ENCODE data around the gene TCERG1L.

Gene TCERG1L

DNA sequence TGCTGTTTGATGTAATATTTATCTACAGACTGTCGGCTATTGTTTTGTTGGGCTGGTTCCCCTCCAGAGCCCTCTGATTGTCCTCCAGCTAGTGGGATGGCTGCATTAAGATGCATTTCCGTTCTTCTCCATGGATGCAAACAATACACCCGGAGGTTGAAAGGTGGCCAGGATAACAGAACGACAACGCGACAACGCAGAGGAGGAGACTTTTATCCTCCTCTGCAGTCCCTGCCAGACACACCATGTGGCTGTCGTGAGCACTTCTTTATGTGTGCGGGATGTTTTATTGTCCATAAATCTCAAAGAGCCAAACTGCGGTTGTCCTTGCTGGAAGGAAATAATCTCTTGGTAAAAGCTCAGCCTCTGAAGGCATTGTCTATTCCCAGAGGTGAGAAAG lies 39.1 kb upstream of the TCERG1L start:
- no peak overlapping the region for H3K9ac ChIP-seq
- no peak overlapping the region for H2AFZ ChIP-seq (ENCODE audit: low read depth)
- H3K4me2 ChIP-seq, result no peak overlapping the region
- H3K27me3 ChIP-seq (ENCODE audit: insufficient read depth, low read depth), result 0 out of 2 replicates have a peak, but pooled peaks cover 4% of the 10 kb centered on the region
- no peaks in the 10 kb centered on the region for H4K20me1 ChIP-seq (ENCODE audit: insufficient read depth)
- no peaks in the 10 kb centered on the region for H3K36me3 ChIP-seq (ENCODE audit: insufficient read depth)
- no peak overlapping the region for H3K27ac ChIP-seq
- TF ChIP-seq, protein P1, sequence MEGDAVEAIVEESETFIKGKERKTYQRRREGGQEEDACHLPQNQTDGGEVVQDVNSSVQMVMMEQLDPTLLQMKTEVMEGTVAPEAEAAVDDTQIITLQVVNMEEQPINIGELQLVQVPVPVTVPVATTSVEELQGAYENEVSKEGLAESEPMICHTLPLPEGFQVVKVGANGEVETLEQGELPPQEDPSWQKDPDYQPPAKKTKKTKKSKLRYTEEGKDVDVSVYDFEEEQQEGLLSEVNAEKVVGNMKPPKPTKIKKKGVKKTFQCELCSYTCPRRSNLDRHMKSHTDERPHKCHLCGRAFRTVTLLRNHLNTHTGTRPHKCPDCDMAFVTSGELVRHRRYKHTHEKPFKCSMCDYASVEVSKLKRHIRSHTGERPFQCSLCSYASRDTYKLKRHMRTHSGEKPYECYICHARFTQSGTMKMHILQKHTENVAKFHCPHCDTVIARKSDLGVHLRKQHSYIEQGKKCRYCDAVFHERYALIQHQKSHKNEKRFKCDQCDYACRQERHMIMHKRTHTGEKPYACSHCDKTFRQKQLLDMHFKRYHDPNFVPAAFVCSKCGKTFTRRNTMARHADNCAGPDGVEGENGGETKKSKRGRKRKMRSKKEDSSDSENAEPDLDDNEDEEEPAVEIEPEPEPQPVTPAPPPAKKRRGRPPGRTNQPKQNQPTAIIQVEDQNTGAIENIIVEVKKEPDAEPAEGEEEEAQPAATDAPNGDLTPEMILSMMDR (conservative IDR thresholded peaks at IDR 0.05; ENCODE audit: low read depth, low read length), result no peak
- no peak overlapping the region for H3K4me3 ChIP-seq (IDR thresholded peaks at IDR 0.05; ENCODE audit: insufficient read depth, low read depth, low read length)
- H3K79me2 ChIP-seq (ENCODE audit: insufficient read depth, low read depth), result no peaks in the 10 kb centered on the region
- H3K4me1 ChIP-seq (ENCODE audit: low read depth, poor library complexity, severe bottlenecking), result no peaks in the 10 kb centered on the region

DNA sequence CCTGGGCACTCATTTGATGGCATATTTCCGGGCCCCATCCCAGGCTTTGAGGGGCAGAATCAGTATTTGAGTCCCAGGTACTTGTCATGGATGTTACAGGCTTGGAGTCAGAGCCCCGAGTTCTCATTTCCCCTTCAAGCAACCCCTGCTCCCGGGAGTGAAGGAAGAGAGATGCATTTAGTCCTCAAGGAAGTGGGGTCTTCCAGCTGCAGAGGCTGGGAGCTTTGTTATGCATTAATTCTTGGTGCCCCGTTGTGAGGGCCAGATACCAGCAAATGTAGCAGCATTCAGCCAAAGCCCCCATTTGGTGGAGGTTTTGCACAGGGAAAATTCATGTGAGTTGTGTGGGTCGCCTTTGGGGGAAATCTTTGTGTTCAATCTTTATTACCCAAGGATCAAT lies 38.7 kb upstream of the TCERG1L start:
- TF ChIP-seq, protein P1 (conservative IDR thresholded peaks at IDR 0.05; ENCODE audit: low read depth, low read length), result no peak
- no peaks in the 10 kb centered on the region for H3K4me1 ChIP-seq (ENCODE audit: low read depth, poor library complexity, severe bottlenecking)
- H3K27me3 ChIP-seq (ENCODE audit: insufficient read depth, low read depth), result peaks cover under 1% of the 10 kb centered on the region; the same call in 1 of the 2 replicates
- no peak overlapping the region for H3K4me2 ChIP-seq
- H3K36me3 ChIP-seq (ENCODE audit: insufficient read depth), result no peaks in the 10 kb centered on the region
- H4K20me1 ChIP-seq (ENCODE audit: insufficient read depth), result no peaks in the 10 kb centered on the region
- H3K27ac ChIP-seq, result no peak overlapping the region
- no peaks in the 10 kb centered on the region for H3K79me2 ChIP-seq (ENCODE audit: insufficient read depth, low read depth)
- H3K9ac ChIP-seq, result no peak overlapping the region
- H3K4me3 ChIP-seq (IDR thresholded peaks at IDR 0.05; ENCODE audit: insufficient read depth, low read depth, low read length), result no peak overlapping the region
- no peak overlapping the region for H2AFZ ChIP-seq (ENCODE audit: low read depth)

DNA sequence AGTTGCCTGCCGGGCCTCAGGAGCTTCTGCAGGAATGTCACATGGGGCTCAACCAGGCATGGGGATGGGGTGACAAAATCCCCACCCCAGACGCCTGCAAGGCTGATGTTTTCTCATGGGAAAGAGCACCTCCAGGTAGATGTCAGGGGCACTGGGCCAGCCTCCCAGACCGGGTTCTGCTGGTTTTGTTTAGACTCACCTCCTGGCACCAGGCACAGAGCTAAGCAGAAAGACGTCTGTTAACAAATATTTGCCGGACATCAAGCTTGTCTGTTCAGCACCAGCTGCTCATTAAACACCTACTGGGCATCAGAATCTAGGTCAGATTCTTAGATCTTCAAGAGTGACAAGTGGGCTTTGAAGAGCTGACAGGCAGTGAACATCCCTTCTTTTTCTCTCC lies 34.9 kb upstream of the TCERG1L start:
- TF ChIP-seq, protein P1 (conservative IDR thresholded peaks at IDR 0.05; ENCODE audit: low read depth, low read length), result no peak
- Histone ChIP-seq H3K4me1 (ENCODE audit: low read depth, poor library complexity, severe bottlenecking) (no peaks in the 10 kb centered on the region), H3K9ac (no peak overlapping the region), H4K20me1 (ENCODE audit: insufficient read depth) (no peaks in the 10 kb centered on the region), H3K4me3 (IDR thresholded peaks at IDR 0.05; ENCODE audit: insufficient read depth, low read depth, low read length) (no peak overlapping the region), H2AFZ (ENCODE audit: low read depth) (no peak overlapping the region), H3K36me3 (ENCODE audit: insufficient read depth) (no peaks in the 10 kb centered on the region), H3K4me2 (no peak overlapping the region), H3K27me3 (ENCODE audit: insufficient read depth, low read depth) (no peaks in the 10 kb centered on the region; the same call in 1 of the 2 replicates), H3K79me2 (ENCODE audit: insufficient read depth, low read depth) (no peaks in the 10 kb centered on the region), H3K27ac (no peak overlapping the region)

DNA sequence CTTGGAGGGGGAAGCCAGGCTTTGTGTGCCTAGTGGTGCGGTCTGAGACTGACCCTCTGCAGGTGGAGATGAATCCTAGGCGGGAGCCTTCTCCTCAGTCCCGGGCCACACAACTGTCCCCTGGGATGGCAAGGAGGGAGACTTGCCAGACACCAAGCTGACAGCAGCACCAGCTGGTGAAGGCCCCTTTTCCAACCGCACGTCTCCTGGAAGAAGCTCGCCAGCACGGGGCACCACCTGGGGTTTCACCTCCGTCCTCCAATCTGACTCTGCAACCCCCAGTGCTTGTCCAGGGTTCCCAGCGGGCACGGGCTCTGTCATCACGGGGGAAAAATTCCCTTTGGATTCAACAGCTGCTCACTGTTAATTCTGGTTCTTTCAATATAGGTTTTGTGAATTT lies 34.2 kb upstream of the TCERG1L start:
- H3K9ac ChIP-seq, result no peak overlapping the region
- H3K27ac ChIP-seq, result no peak overlapping the region
- H3K36me3 ChIP-seq (ENCODE audit: insufficient read depth), result no peaks in the 10 kb centered on the region
- H3K79me2 ChIP-seq (ENCODE audit: insufficient read depth, low read depth), result no peaks in the 10 kb centered on the region
- no peak overlapping the region for H2AFZ ChIP-seq (ENCODE audit: low read depth)
- H3K4me3 ChIP-seq (IDR thresholded peaks at IDR 0.05; ENCODE audit: insufficient read depth, low read depth, low read length), result no peak overlapping the region
- no peaks in the 10 kb centered on the region for H3K4me1 ChIP-seq (ENCODE audit: low read depth, poor library complexity, severe bottlenecking)
- no peaks in the 10 kb centered on the region for H4K20me1 ChIP-seq (ENCODE audit: insufficient read depth)
- TF ChIP-seq, protein P1 (conservative IDR thresholded peaks at IDR 0.05; ENCODE audit: low read depth, low read length), result no peak
- H3K27me3 ChIP-seq (ENCODE audit: insufficient read depth, low read depth), result no peaks in the 10 kb centered on the region; the same call in 1 of the 2 replicates
- H3K4me2 ChIP-seq, result no peak overlapping the region

Measured in KMS-11 (cell line).